GM18517 (cell line): Measurements from ENCODE around the gene SLCO3A1.

Source experiments
- ATAC-seq: cut with Tn5 transposase; IDR thresholded peaks from one replicate; pipeline ENCODE4 v1.9.1; 2021; ENCODE audit warnings: mild to moderate bottlenecking, moderate library complexity; ENCODE audit not compliant: unreplicated experiment

Gene SLCO3A1

DNA sequence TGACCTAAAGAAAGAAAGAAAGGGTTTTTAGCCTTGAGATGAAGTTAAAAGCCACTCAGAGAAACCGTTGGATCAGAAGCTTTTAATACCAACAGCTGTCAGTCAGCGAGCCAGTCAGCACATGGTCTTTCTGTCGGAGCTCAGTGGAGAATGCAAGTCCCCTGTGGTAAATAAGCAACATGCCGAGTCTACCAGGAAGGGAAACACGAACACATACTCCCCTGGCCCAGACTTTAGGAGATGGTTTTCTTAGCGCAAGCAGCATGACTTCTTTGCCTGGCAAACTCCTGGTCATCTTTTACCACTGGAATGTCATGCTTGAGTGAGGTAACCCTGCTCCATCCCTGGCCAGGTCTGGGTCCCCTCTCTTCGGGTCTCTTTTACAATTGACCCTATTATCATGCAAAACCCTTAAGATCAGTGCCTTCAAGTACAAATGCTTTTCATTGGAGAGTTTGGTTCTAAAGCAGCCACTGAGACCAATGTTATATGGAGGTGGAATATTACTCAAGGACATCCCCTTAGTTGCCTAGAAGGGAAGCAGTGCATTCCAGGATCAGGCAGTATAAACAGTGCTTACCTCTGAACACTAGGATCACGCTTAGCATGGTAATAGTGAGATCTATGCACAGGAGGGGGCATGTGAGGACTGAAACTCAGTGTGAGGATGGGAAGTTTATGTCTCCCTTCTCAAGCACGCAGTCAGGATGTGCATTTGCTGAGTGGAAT lies 28.2 kb downstream of the SLCO3A1 start:
- no peak for ATAC-seq

DNA sequence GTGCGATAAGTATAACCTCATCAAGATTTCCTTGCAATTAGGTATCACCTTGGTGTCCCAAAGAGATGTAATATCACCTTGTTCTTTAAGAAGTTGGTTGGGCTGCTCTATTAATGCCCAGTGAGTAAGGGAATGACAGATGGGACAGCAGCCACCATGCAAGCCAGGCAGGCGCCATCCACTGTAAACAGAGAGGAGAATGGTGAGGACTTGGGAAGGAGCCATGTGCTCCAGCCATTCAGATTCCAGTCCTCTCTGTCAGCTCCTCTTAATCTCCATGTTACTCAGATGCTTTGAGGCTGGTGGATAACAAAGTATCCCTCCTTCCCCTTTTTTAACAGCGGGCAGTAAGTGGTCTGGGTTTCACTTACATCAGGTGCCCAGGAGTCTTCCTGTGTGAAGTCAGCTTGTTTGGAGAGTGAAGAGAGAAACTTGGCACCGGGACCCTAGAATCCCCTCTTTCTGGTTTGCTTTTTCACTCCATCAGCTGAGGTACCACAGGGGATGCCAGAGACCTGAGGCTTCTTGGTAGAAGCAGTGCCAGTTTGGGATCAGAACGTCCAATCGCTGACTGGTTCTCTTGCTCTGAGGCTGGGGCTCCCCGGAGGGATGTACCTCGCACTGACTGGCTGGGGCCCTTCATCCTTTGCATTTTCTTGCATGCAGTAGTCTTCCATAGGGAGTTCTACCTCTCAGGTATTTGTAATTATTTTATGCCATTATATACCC lies 29.5 kb downstream of the SLCO3A1 start:
- ATAC-seq: no peak

DNA sequence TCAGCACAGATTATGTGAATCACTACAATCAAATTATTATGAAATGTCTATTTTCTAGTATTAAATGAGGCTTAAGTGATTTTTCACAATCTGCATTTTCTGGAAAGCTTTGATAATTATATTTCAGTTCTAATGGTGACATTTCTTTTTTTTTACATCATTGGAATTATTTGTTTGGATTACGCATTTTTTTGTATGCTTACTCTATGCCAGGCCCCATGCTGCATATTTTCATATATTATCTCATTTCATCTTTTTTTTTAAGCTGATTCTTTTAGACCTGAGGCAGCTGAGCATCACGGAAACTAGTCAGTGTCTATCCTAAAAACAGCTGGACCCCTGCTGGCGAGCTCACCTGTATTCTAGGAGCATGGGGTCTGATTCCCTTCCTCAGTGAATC lies 31.1 kb downstream of the SLCO3A1 start:
- no peak for ATAC-seq

DNA sequence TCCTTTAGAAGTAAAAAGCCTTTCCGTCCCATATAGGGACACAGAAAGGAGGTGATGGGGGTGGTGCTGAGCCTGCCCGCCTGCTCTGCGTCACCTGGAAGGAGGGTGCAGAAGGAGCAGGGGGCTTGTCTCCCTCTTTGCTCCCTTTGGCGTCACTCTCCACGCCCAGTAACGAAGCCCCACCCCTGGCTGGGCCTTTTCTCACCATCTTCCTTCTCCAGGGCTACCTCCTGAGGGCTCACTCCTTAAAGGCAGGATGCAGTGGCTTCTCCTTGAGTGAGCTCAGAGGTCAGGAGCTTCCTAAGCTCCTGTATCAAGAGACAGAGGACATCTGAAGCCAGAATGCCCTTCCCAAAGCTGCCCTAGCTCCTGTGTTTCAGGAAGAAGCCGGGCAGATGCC lies 31.5 kb downstream of the SLCO3A1 start:
- no peak for ATAC-seq

DNA sequence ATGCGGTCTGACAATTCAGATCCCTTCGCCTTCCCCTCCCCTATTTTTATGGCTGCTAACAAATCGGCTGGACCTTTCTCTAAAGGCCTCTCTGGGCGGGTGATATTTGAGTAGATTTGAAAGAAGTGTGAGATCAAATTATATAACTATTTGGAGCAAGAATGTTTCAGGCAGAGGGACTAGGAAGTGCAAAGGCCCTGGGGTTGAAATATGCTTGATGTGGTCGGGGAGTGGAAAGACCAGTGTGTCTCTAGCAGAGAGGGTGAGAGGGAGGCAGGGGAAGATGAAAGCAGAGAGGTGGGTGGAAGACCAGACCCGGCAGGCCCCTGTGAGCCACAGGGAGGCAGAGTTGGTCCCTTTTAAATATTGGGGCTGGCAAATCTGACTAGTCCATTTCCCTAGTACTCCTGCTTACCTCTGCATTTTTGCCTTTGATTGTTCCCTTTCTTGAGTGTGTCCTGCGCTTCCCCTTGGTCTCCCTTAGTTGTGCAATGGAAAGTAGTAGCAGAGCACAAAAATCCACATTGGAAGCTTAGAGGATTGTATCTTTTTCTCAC lies 32.3 kb downstream of the SLCO3A1 start:
- ATAC-seq: no peak

DNA sequence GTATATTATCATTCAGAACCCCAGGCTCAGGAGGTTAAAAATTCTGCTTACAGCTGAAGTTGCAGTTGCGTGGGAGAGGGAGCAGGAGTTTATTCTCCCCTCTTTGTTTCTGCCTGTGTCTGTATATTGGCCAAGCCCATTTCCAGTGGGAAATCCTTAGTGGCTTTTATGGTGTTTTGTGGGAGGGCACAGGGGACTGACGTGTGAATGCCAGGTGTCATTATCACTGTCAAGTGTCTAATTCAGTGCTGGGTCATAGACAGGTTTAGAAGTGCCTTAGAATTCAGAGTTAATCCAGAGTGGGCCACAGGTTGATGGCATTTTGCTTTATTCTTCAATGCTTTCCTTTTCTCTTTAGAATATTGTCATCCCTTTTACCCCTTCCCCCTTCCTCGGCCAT lies 33.4 kb downstream of the SLCO3A1 start:
- ATAC-seq: no peak

DNA sequence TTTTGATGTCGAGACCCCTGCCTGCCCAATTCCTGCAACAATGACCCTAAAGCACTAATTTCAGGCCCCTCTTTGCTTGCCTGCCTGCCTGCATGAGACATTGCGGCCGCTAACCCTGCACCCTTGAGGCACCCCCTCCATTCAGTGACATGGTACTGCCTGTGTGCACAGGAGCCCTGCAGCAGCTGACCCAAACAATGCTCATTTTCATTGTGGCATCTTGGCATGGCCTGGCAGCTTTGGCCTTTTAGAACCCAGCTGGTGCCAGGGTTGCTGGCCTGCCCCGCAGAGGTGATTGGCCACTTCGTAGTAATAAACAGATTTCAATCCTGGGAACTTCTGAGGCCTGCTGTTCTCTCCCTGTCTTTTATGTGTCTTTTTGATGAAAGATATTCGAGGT lies 33.8 kb downstream of the SLCO3A1 start:
- no peak for ATAC-seq

- no peak for ATAC-seq
These were observed 34.4 kb downstream of the SLCO3A1 start for GRCh38 chr15:91887921-91888373.

- no peak for ATAC-seq
These were observed 35.8 kb downstream of the SLCO3A1 start for GRCh38 chr15:91889111-91889815.

DNA sequence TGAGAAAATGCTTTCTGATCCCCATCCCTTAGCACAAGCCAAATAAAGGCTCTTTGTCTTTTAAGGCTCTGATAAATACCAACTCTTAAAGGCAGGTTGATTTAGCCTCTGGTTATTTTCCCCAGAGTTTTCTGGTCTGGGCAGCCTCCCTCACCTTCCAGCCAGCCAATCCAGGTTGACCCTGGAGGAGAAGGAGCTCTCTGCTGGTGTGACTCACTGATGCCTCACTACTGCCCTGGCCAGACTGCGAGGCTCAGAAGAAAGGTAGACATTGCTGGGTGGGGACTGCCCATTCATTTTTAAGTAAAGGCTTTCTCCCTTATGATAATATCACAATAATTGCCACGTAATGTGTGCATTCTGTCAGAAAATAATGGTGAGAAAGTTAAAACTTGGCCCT lies 37.1 kb downstream of the SLCO3A1 start:
- ATAC-seq: no peak

- ATAC-seq: no peak
These were observed 37.6 kb downstream of the SLCO3A1 start for GRCh38 chr15:91891101-91891500.

DNA sequence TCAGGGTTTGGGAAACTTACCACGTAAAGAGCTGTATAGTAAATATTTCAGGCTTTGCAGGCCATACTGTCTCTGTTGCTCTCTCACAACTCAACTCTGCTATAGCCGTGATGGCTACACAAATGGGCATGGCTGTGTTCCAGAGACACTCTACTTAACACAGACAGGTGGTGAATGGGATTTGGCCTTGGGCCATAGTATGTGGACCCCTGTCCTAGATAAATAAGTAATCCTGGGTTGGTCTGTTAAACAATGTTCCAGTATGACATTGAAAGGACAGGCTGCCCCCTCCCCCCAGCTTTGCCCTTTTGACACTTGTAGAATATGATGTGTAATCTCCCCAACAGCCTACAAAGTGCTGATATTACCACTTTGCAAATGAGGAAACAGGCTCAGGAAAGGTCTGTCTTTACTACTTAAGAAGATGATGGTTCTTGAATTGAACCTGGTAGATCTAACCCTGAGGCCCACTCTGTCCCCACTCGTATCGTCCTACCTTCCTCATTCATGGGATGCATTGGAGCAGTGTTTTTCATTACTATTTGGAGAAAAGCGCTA lies 38.4 kb downstream of the SLCO3A1 start:
- no peak for ATAC-seq

GRCh38 chr15:91892436-91892835 lies 38.9 kb downstream of the SLCO3A1 start:
- no peak for ATAC-seq

- ATAC-seq: no peak
These were observed 41.1 kb downstream of the SLCO3A1 start for GRCh38 chr15:91894606-91895005.

DNA sequence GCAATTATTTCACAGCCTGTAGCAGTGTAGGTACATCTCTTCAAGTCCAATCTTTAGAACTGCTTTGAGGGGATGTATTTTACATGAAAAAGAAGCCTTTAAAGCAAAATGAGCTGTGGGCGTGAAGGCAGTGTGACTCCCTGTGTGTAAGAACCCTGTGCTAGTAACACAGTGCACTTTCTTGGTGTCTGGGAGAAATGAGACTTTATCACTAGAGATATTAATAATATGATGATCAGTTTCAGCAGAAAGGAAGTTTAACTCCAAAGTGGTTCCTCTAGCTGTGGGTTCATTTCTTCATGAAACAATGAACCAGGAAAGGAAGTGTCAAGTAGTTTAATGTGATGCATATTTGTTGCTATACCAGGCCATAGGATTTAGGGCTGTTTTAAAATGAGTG lies 41.5 kb downstream of the SLCO3A1 start:
- no peak for ATAC-seq

DNA sequence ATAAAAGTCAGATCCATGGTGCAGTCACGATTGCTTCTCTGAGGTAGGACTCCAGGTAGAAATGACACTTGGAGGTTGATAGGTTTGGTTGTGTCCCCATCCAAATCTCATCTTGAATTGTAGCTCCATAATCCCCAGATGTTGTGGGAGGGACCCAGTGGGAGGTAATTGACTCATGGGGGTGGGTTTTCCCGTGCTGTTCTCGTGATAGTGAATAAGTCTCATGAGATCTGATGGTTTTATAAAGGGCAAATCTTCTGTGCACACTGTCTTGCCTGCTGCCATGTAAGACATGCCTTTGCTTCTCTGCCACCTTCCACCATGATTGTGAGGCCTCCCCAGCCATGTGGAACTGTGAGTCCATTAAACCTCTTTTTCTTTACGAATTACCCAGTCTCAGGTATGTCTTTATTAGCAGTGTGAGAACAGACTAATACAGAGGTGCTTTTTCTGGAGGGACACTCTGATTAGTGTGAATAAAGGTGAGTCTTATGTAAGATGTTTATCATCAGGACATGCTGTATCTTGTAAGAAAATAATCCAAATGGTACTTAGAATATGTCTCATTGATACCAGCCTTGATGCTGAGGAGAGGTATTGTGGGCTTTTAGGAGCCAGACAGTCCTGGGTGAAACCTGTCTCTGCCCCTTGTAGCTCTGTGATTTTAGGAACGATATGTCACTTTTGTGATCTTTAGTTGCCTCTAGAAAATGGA lies 43.0 kb downstream of the SLCO3A1 start:
- no peak for ATAC-seq

- ATAC-seq: no peak
These were observed 44.3 kb downstream of the SLCO3A1 start for GRCh38 chr15:91897585-91898372.

DNA sequence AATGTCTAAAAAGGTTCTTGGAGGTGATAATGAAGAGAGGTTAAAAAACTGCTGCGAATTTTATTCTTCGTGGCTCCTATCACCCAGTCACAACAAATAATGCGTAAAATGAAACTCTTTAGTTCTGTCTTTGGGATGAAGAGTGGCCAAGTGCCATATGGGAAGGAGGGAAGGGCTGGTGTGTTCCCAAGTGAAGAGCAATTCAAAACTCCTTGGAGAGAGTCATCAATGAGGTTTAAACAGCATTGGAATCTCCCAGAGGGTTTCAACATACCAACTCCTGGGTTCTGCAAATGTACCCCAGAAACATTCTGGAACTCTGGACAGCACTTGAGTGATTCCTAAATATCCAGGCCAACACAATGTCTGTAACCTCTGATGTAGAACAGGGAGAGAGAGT lies 45.3 kb downstream of the SLCO3A1 start:
- no peak for ATAC-seq

GRCh38 chr15:91904942-91905341 lies 51.4 kb downstream of the SLCO3A1 start:
- ATAC-seq: no peak

DNA sequence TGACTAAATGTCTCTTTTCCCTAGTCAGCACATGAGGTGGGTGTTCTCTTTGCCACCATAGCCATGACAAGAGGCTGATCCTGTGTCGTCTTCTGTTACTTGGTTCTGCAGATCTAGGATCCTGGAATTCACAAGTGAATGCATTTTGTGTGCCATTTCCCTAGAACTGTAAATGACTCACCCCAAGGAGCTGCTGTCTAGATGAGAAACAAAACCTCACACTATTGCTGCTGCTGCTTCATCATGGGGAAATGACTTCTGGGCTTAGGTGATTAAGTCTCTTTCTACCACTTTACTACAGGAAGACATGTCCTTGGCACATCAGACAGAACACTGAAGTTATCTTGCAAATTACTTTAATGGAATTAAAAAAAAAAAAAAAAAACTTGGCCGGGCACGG lies 54.9 kb downstream of the SLCO3A1 start:
- no peak for ATAC-seq
